ENCODE measurements around the gene ZDHHC18.

ZDHHC18 gene

DNA sequence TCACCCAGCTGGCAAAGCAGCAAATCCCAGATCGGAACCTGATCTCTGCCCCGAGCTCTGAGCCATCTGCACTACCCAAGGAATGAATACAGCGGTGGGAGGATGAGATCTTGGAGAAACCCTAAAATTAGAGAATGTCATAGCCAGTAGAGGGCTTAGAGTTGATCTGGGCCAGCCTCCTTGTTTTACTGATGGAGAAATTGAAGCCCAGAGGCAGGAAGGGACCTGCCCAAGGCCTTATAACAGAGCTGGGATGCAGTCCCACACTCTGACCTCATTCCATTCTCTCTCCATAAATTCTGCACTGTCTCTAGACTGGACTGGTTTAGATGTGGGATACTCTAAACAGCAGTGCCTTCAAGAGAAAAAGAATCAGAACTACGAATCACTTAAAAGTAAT is 31.7 kb downstream of the ZDHHC18 start:
- peak overlapping the region; percentile 74 for H3K27ac ChIP-seq
- TF ChIP-seq CTCF (IDR thresholded peaks at IDR 0.05; ENCODE audit: low read depth, low read length), result no peak
- no peaks in the 10 kb centered on the region for H3K9me3 ChIP-seq (ENCODE audit: severe bottlenecking)
- DNase-seq, result peak; percentile 48
- H3K27me3 ChIP-seq (ENCODE audit: insufficient read depth, low read depth, severe bottlenecking), result no peaks in the 10 kb centered on the region
- H3K36me3 ChIP-seq, result peaks cover 16% of the 10 kb centered on the region
- no peak overlapping the region for H3K4me3 ChIP-seq (ENCODE audit: low read depth, low read length)

GRCh38 chr1:26858891-26859640 is 32.6 kb downstream of the ZDHHC18 start:
- peaks cover 7% of the 10 kb centered on the region for H3K36me3 ChIP-seq
- DNase-seq, result no peak
- H3K9me3 ChIP-seq (ENCODE audit: severe bottlenecking), result no peaks in the 10 kb centered on the region
- H3K4me3 ChIP-seq (ENCODE audit: low read depth, low read length), result no peak overlapping the region
- peak overlapping the region; percentile 74 for H3K27ac ChIP-seq
- TF ChIP-seq CTCF (IDR thresholded peaks at IDR 0.05; ENCODE audit: low read depth, low read length), result no peak
- no peaks in the 10 kb centered on the region for H3K27me3 ChIP-seq (ENCODE audit: insufficient read depth, low read depth, severe bottlenecking)

- no peak overlapping the region for H3K27ac ChIP-seq
- H3K4me3 ChIP-seq (ENCODE audit: low read depth, low read length), result no peak overlapping the region
- H3K36me3 ChIP-seq, result no peaks in the 10 kb centered on the region
- no peak for DNase-seq
- peak; percentile 35; the same call in 1 of the 2 replicates for TF ChIP-seq CTCF (IDR thresholded peaks at IDR 0.05; ENCODE audit: low read depth, low read length)
- H3K27me3 ChIP-seq (ENCODE audit: insufficient read depth, low read depth, severe bottlenecking), result no peaks in the 10 kb centered on the region
- no peaks in the 10 kb centered on the region for H3K9me3 ChIP-seq (ENCODE audit: severe bottlenecking)
Measured at GRCh38 chr1:26861286-26861701, 34.8 kb downstream of the ZDHHC18 start.

DNA sequence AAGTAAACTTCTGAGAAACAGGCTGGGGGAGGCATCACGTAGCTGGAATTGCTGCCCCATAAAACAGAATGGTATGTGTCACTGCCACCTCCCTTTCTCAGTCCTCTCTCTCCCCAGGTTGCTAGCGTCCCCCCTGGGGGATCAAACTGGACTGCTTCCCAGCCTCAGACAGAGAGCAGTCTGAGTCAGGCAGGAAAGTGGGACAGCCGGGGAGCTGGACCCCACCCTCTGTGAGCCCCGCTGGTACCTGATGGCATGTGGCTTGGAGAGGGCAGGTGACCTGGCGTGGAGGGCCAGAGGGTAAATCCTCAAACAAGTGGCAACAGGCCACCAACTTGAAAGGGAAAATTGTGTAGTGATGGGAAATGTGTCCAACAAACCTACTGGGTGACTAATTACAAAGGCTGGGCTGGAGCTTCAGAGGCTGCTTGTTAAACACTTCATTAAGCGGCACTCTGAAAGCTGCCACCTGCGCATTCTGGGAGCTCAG is 35.4 kb downstream of the ZDHHC18 start:
- DNase-seq, result no peak
- TF ChIP-seq CTCF (IDR thresholded peaks at IDR 0.05; ENCODE audit: low read depth, low read length), result no peak
- no peak overlapping the region for H3K4me3 ChIP-seq (ENCODE audit: low read depth, low read length)
- no peaks in the 10 kb centered on the region for H3K9me3 ChIP-seq (ENCODE audit: severe bottlenecking)
- no peaks in the 10 kb centered on the region for H3K36me3 ChIP-seq
- no peaks in the 10 kb centered on the region for H3K27me3 ChIP-seq (ENCODE audit: insufficient read depth, low read depth, severe bottlenecking)
- H3K27ac ChIP-seq, result no peak overlapping the region

GRCh38 chr1:26862781-26863684 is 36.5 kb downstream of the ZDHHC18 start, which contains the start of gene SFN:
Gene SFN, plus strand, starts transcription at chr1:26863149. Its CDS starts 64 bp downstream, at chr1:26863213.
- TF ChIP-seq CTCF (IDR thresholded peaks at IDR 0.05; ENCODE audit: low read depth, low read length), result peak; percentile 55
- H3K27ac ChIP-seq, result no peak within 1 kb of the TSS; the same call in none of the 2 replicates
- no peaks in the 10 kb centered on the region for H3K9me3 ChIP-seq (ENCODE audit: severe bottlenecking)
- H3K27me3 ChIP-seq (ENCODE audit: insufficient read depth, low read depth, severe bottlenecking), result no peaks in the 10 kb centered on the region
- H3K4me3 ChIP-seq (ENCODE audit: low read depth, low read length), result no peak within 1 kb of the TSS
- DNase-seq, result peak; percentile 47
- no peaks in the 10 kb centered on the region for H3K36me3 ChIP-seq
